Measurements from ENCODE around the gene ARV1.

DNA sequence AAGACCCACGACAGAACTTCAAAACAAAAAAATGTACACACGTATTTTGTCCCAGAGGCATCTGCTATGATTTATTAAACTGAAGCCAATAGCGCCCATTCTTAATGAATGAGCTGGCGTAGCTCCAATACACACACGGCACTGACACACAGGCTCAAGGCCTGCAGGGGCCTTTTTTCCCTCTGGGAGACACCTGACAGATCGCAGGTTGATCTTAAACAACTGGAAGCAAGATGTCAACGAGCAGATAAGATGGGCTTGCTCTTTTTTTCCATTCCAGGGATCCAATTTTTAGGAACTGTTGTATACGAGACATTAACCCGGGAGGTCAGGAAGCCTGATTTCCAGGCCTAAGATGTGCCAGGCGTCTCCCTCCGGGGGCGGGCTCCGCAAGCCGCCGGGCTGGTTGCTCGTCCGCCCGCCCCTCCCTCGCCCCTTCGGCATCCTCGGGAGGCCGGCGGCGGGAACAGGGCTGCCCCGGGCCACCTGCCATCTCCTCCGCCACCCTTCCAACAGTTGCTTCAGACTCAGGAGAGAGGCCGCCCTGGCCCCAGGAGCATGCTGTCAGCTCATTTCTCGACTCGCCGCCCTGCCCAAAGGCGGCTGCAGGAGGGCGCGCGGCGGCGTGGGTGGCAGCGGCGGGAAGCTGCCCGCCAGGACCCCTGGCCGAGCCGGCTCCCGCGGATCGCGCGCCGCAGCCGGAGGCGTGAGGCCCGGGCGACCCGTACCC lies 968 bp upstream of the ARV1 start:
- TF ChIP-seq, protein P1, sequence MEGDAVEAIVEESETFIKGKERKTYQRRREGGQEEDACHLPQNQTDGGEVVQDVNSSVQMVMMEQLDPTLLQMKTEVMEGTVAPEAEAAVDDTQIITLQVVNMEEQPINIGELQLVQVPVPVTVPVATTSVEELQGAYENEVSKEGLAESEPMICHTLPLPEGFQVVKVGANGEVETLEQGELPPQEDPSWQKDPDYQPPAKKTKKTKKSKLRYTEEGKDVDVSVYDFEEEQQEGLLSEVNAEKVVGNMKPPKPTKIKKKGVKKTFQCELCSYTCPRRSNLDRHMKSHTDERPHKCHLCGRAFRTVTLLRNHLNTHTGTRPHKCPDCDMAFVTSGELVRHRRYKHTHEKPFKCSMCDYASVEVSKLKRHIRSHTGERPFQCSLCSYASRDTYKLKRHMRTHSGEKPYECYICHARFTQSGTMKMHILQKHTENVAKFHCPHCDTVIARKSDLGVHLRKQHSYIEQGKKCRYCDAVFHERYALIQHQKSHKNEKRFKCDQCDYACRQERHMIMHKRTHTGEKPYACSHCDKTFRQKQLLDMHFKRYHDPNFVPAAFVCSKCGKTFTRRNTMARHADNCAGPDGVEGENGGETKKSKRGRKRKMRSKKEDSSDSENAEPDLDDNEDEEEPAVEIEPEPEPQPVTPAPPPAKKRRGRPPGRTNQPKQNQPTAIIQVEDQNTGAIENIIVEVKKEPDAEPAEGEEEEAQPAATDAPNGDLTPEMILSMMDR (IDR thresholded peaks at IDR 0.05), result no peak
- no peak for TF ChIP-seq ZFX (IDR thresholded peaks at IDR 0.05; ENCODE audit: borderline replicate concordance)

All from 22Rv1 (cell line).